Measurements from ENCODE around the gene PPP1R12A.
"Not testable (repeated sequence)": the region's sequence is repeated elsewhere in the genome, so short reads cannot be mapped to it uniquely, and the experiment has no call there.

The PPP1R12A gene

DNA sequence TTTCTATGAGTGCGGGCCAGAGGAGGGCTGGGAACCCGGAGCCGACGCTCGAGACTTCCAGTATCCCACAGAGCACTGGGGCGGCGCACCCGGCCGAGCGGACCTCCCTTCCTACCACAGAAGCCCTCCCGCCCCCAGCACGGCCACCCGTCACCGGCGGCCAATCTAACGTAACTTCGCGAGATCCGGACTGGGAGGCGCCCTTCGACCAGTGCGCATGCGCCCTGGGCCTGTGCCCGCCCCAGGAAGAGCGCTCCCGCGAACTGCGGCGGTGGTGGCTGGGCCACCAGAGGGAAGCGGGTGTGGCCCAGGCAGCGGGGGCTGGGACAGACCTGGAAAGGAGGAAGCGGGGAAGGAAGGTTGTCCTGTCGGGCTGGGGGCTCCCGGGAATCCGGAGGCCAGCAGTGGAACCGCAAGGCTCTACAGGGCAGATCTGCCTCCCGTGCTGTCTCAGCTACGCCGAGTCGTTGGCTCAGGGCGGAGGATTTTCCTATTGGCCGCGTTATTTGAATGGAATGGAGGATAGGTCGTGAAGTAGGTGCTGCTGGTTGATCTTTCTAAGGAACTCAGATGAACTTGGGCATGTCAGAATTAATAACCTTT, at the start of gene PPP1R12A:
Gene PPP1R12A, minus strand, starts transcription at position 77 of the 603 bp plus-strand sequence. CDS start 166 bp downstream, outside the sequence.
- in situ Hi-C loops (cut with MboI; ENCODE audit: low pct_unique_long_range_greater_than_20kb, low sequenced_read_pairs, unreplicated experiment) = no loop called here
- TF ChIP-seq, protein P1, sequence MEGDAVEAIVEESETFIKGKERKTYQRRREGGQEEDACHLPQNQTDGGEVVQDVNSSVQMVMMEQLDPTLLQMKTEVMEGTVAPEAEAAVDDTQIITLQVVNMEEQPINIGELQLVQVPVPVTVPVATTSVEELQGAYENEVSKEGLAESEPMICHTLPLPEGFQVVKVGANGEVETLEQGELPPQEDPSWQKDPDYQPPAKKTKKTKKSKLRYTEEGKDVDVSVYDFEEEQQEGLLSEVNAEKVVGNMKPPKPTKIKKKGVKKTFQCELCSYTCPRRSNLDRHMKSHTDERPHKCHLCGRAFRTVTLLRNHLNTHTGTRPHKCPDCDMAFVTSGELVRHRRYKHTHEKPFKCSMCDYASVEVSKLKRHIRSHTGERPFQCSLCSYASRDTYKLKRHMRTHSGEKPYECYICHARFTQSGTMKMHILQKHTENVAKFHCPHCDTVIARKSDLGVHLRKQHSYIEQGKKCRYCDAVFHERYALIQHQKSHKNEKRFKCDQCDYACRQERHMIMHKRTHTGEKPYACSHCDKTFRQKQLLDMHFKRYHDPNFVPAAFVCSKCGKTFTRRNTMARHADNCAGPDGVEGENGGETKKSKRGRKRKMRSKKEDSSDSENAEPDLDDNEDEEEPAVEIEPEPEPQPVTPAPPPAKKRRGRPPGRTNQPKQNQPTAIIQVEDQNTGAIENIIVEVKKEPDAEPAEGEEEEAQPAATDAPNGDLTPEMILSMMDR (IDR thresholded peaks at IDR 0.05; ENCODE audit: extremely low read depth, insufficient read depth, missing control alignments) = no peak

GRCh38 chr12:79983986-79984620, 49.2 kb upstream of the PPP1R12A start:
- TF ChIP-seq, protein P1 (IDR thresholded peaks at IDR 0.05; ENCODE audit: extremely low read depth, insufficient read depth, missing control alignments) = no peak
- no peak for DNase-seq (ENCODE audit: low spot score)
- in situ Hi-C loops (cut with MboI; ENCODE audit: low pct_unique_long_range_greater_than_20kb, low sequenced_read_pairs, unreplicated experiment) = no loop called here

More for the DNA sequence above, at the start of gene PPP1R12A:
- DNase-seq (ENCODE audit: low spot score) = peak; percentile 89

DNA sequence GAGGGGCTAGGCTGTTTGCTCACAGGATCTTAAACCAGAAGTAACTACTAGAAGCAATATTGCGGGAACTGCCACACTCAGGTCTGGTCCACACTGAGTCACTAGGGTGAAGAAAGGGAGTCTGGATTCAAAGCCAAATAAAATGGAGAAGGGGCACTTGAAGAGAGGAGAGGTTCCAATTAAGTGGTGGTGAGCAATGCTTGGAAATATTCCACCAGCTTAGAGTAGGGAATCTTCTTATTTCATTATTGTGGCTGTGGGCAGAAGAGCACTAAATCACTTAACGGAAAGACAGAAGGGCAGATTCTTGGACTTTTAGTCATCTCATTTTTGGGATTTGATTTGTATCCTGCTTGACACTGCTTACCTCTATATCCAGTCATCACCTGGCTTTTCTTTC, 48.6 kb upstream of the PPP1R12A start:
- TF ChIP-seq, protein P1 (IDR thresholded peaks at IDR 0.05; ENCODE audit: extremely low read depth, insufficient read depth, missing control alignments) = no peak
- in situ Hi-C loops (cut with MboI; ENCODE audit: low pct_unique_long_range_greater_than_20kb, low sequenced_read_pairs, unreplicated experiment) = no loop called here
- no peak for DNase-seq (ENCODE audit: low spot score)

DNA sequence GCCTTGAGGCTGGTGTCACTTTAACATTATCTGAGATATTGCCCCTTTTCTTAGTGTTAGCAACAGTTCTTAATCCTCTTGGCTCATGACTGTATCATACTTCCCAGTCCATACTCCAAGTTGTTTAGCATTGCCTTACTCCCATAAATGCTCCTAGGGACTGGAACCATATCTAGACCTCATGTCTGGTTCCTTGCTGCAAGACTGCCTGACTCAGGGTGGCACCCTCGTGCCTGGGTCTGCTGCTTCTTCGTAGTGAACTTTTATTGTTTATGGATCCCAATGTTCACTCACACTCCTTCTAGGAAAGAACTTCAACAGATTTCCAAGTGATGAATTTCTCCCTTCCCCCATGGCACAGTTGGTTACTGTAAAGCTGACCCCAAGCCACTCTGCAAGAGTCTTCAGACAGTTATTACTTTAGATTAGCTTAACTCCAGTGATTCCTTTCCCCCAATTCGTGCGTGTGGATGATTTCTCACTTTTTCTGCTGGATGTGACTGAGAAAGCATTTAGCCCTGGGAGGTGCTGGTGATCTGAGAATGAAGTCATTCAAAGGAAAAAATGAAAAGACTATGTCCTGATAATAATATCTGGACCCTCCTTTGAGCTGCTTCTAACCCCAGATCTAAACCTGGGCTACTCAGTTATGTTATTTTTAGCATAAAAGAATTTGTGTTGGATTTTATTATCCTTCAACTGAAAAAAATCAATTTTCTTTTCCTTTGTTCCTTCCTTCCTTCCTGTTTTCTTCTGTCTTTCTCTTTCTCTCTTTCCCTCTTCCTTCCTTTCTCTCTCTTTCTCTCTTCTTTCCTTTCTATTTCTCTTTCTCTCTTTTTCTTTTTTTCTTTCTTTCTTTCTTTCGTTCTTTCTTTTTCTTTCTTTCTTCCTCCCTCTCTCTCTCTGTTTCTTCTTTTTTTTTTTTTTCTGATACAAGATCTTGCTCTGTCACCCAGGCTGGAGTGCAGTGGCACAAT, 47.5 kb upstream of the PPP1R12A start:
- TF ChIP-seq, protein P1 (IDR thresholded peaks at IDR 0.05; ENCODE audit: extremely low read depth, insufficient read depth, missing control alignments) = no peak
- no peak for DNase-seq (ENCODE audit: low spot score)
- in situ Hi-C loops (cut with MboI; ENCODE audit: low pct_unique_long_range_greater_than_20kb, low sequenced_read_pairs, unreplicated experiment) = no loop called here

GRCh38 chr12:79978692-79979091, 43.8 kb upstream of the PPP1R12A start:
- TF ChIP-seq, protein P1 (IDR thresholded peaks at IDR 0.05; ENCODE audit: extremely low read depth, insufficient read depth, missing control alignments) = no peak
- DNase-seq (ENCODE audit: low spot score) = no peak
- in situ Hi-C loops (cut with MboI; ENCODE audit: low pct_unique_long_range_greater_than_20kb, low sequenced_read_pairs, unreplicated experiment) = no loop called here

DNA sequence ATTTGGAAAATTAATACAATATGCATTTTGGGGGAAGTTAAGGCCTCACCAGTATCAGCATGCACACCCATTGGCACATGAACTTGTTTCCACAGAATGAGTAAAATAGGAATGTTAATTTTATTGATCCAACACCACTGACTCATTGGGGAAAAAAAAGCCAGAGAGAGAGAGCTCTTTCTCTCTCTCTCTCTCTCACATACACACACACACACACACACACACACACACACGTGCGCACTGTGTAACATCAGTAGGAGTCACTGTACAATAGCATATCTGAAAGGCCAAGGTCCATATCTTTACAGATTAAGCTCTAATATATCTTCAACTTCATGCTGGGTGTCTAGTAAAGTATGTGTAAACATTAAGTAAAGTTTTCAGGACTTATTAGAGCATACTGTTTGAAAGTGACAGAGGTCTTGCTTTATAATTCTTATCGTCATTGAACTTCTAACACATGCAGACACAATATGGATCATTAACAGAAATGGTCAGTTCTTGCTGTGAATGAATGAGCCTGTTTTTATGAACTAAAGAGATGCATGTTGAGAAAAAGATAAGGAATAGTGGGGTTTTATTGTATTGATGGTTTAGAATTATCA, 43.1 kb upstream of the PPP1R12A start:
- DNase-seq (ENCODE audit: low spot score); in situ Hi-C loops (cut with MboI; ENCODE audit: low pct_unique_long_range_greater_than_20kb, low sequenced_read_pairs, unreplicated experiment): not testable (repeated sequence)

Data from GM13977 (cell line).